Measurements from ENCODE around the gene MAN2B2.

Gene MAN2B2

GRCh38 chr4:6560416-6561172 is 14.4 kb upstream of the MAN2B2 start:
- Histone ChIP-seq H3K27ac (ENCODE audit: low read depth, low read length) (no peak overlapping the region), H3K9me2 (replicated peaks; ENCODE audit: insufficient read depth, low read length) (no peaks in the 10 kb centered on the region), H3K36me3 (ENCODE audit: low read length) (no peaks in the 10 kb centered on the region), H3K79me2 (ENCODE audit: insufficient read depth, low read length) (no peaks in the 10 kb centered on the region), H3K4me2 (ENCODE audit: low read depth, low read length, poor library complexity, severe bottlenecking) (no peak overlapping the region), H3F3A (ENCODE audit: insufficient read depth) (no peaks in the 10 kb centered on the region), H4K20me1 (ENCODE audit: low read depth, low read length) (no peaks in the 10 kb centered on the region), H3K27me3 (ENCODE audit: low read length) (no peaks in the 10 kb centered on the region), H3K9me3 (ENCODE audit: insufficient read depth, low read length) (no peaks in the 10 kb centered on the region), H3K9ac (ENCODE audit: low read length) (no peak overlapping the region), H2AFZ (ENCODE audit: low read depth, low read length, severe bottlenecking) (no peak overlapping the region), H3K4me3 (ENCODE audit: insufficient read depth, low read length, poor library complexity, severe bottlenecking) (no peak overlapping the region)
- TF ChIP-seq EZH2phosphoT487 (conservative IDR thresholded peaks at IDR 0.05; ENCODE audit: low read length) (no peak), CTCF (IDR thresholded peaks at IDR 0.05; ENCODE audit: insufficient read depth, low read length, poor library complexity, severe bottlenecking) (no peak)

- no peak overlapping the region for H3K4me2 ChIP-seq (ENCODE audit: low read depth, low read length, poor library complexity, severe bottlenecking)
Observed at GRCh38 chr4:6561173-6561516, 13.8 kb upstream of the MAN2B2 start.

GRCh38 chr4:6561706-6562371 is 13.2 kb upstream of the MAN2B2 start:
- H2AFZ ChIP-seq (ENCODE audit: low read depth, low read length, severe bottlenecking), result no peak overlapping the region
- H3K27me3 ChIP-seq (ENCODE audit: low read length), result no peaks in the 10 kb centered on the region
- H3F3A ChIP-seq (ENCODE audit: insufficient read depth), result no peaks in the 10 kb centered on the region
- H3K4me2 ChIP-seq (ENCODE audit: low read depth, low read length, poor library complexity, severe bottlenecking), result no peak overlapping the region
- H3K79me2 ChIP-seq (ENCODE audit: insufficient read depth, low read length), result no peaks in the 10 kb centered on the region
- H3K9me2 ChIP-seq (replicated peaks; ENCODE audit: insufficient read depth, low read length), result no peaks in the 10 kb centered on the region
- H3K9me3 ChIP-seq (ENCODE audit: insufficient read depth, low read length), result no peaks in the 10 kb centered on the region
- TF ChIP-seq CTCF (IDR thresholded peaks at IDR 0.05; ENCODE audit: insufficient read depth, low read length, poor library complexity, severe bottlenecking) (no peak), EZH2phosphoT487 (conservative IDR thresholded peaks at IDR 0.05; ENCODE audit: low read length) (no peak)
- no peak overlapping the region for H3K27ac ChIP-seq (ENCODE audit: low read depth, low read length)
- no peaks in the 10 kb centered on the region for H3K36me3 ChIP-seq (ENCODE audit: low read length)
- no peaks in the 10 kb centered on the region for H4K20me1 ChIP-seq (ENCODE audit: low read depth, low read length)
- no peak overlapping the region for H3K4me3 ChIP-seq (ENCODE audit: insufficient read depth, low read length, poor library complexity, severe bottlenecking)
- H3K9ac ChIP-seq (ENCODE audit: low read length), result no peak overlapping the region

More at GRCh38 chr4:6561173-6561516, 13.8 kb upstream of the MAN2B2 start:
- no peak overlapping the region for H2AFZ ChIP-seq (ENCODE audit: low read depth, low read length, severe bottlenecking)
- H3K79me2 ChIP-seq (ENCODE audit: insufficient read depth, low read length), result no peaks in the 10 kb centered on the region
- no peaks in the 10 kb centered on the region for H3K9me2 ChIP-seq (replicated peaks; ENCODE audit: insufficient read depth, low read length)
- TF ChIP-seq EZH2phosphoT487 (conservative IDR thresholded peaks at IDR 0.05; ENCODE audit: low read length), result no peak
- TF ChIP-seq CTCF (IDR thresholded peaks at IDR 0.05; ENCODE audit: insufficient read depth, low read length, poor library complexity, severe bottlenecking), result no peak
- no peak overlapping the region for H3K4me3 ChIP-seq (ENCODE audit: insufficient read depth, low read length, poor library complexity, severe bottlenecking)
- no peak overlapping the region for H3K27ac ChIP-seq (ENCODE audit: low read depth, low read length)
- no peaks in the 10 kb centered on the region for H3K36me3 ChIP-seq (ENCODE audit: low read length)
- no peaks in the 10 kb centered on the region for H3F3A ChIP-seq (ENCODE audit: insufficient read depth)
- no peaks in the 10 kb centered on the region for H3K27me3 ChIP-seq (ENCODE audit: low read length)
- no peak overlapping the region for H3K9ac ChIP-seq (ENCODE audit: low read length)
- H4K20me1 ChIP-seq (ENCODE audit: low read depth, low read length), result no peaks in the 10 kb centered on the region
- H3K9me3 ChIP-seq (ENCODE audit: insufficient read depth, low read length), result no peaks in the 10 kb centered on the region
